Naive thymus-derived CD8-positive, alpha-beta T cell (primary cell): ENCODE data around the gene TFDP2. TPM values are rescaled to one million over a fixed set of nuclear protein-coding genes. Genes with fewer than 3 reads are reported as not detected.
"Not testable (repeated sequence)": the region's sequence is repeated elsewhere in the genome, so short reads cannot be mapped to it uniquely, and the experiment has no call there.

Experiments
- ATAC-seq, 2 donors: fragments of 150-1000 bp; cut with Tn5 transposase in 1 of 2; sonication (Bioruptor Pico), chemical (Tn5 transposase) in 1 of 2; 1 replicate in 1 of 2; 2 replicates in 1 of 2; pipeline ENCODE4 v1.10.0; 2021; ENCODE audit warnings: mild to moderate bottlenecking in 2 of 2, moderate library complexity in 2 of 2
- POLR2A ChIA-PET: fragments of 350-600 bp; sonication (Branson Sonifier 250); formaldehyde crosslinking; loops from one replicate; lab custom pipeline; 2021; ENCODE audit warnings: antibody characterized with exemption; lab: Charles Lee
- DNase-seq, 10 donors: peaks; one replicate each; pipeline versions ENCODE4 v3.0.0 to v3.0.0-alpha.2; 2020 to 2022
- H3K27ac Mint-ChIP-seq, 10 donors: one replicate each; pipeline ENCODE4 v1.8.0; 2020 to 2022; ENCODE audit warnings: mild to moderate bottlenecking in 10 of 10, mixed read lengths in 10 of 10, moderate library complexity in 4 of 10, inconsistent platforms in 1 of 10
- H3K27me3 Mint-ChIP-seq, 5 donors: one replicate each; pipeline ENCODE4 v1.8.0; 2021 to 2022; ENCODE audit warnings: mixed read lengths in 5 of 5
- H3K36me3 Mint-ChIP-seq, 3 donors: one replicate each; pipeline ENCODE4 v1.8.0; 2020 to 2022; ENCODE audit warnings: mixed read lengths in 3 of 3, mild to moderate bottlenecking in 2 of 3, inconsistent platforms in 1 of 3
- H3K4me1 Mint-ChIP-seq, 4 donors: one replicate each; pipeline ENCODE4 v1.8.0; 2021 to 2022; ENCODE audit warnings: mixed read lengths in 4 of 4
- H3K4me3 Mint-ChIP-seq, 10 donors: one replicate each; pipeline ENCODE4 v1.8.0; 2020 to 2022; ENCODE audit warnings: mild to moderate bottlenecking in 10 of 10, mixed read lengths in 10 of 10, moderate library complexity in 6 of 10, inconsistent platforms in 1 of 10
- H3K9me3 Mint-ChIP-seq, 9 donors: one replicate each; pipeline ENCODE4 v1.8.0; 2020 to 2022; ENCODE audit warnings: mixed read lengths in 9 of 9, mild to moderate bottlenecking in 3 of 9, inconsistent platforms in 1 of 9, moderate library complexity in 1 of 9
- polyA plus RNA-seq, 3 donors: library from polyadenylated mRNA; unstranded; fragments of 300-500 nt; fragmentation: Illumina TruSeq; gene quantifications; one replicate each; pipeline ENCODE4 v1.2.3, GENCODE V29; 2021
- total RNA-seq, 8 experiments: library from RNA in 2 of 8; stranded (reverse) in 2 of 8; gene quantifications; one replicate each; pipeline ENCODE4 v1.2.3 and lab custom pipeline; 2021 to 2026

Gene TFDP2
- total and polyA plus RNA-seq, 5 experiments from 2014 or later: 25.6 to 44.3 (median 30.9) TPM

DNA sequence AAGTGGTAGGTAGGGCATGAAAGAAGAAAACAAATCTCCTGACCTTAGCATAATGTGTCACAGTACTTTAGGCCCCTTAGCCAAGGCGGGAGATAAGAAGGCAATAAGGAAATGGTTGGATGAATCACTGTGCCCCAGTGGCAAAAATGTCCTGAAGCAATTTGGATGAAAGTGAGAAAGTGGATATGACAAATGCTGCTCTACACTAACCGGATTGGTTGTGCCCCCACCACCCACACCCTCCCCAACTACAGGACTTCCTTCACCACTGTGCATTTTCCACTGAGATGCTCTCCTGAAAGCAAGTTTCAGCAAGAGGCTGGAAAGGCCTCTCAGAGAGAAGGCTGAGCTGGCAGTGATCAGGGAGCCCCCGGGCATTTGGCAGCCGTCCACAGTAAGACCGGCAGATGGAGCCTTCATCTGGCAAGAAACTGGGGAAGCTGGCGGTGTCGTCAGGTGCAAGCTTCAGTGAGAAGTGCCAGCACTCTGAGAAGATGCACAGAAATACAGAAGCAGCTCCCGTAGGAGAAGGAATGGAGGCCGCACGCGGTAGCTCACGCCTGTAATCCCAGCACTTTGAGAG, 209.1 kb downstream of the TFDP2 start:
- no peak for ATAC-seq
- DNase-seq: no peak
- Mint-ChIP-seq H3K27me3 (no peaks in the 10 kb centered on the region), H3K9me3 (no peaks in the 10 kb centered on the region), H3K36me3 (no peaks in the 10 kb centered on the region), H3K4me1 (peaks cover 0 to 8% (median 3%) of the 10 kb centered on the region in 4 donors), H3K4me3 (no peak overlapping the region), H3K27ac (peak overlapping the region in 3 of 10 donors; percentile 38 to 88 (median 71))
- POLR2A ChIA-PET: no interaction called here

GRCh38 chr3:141939759-141940158, 209.6 kb downstream of the TFDP2 start:
- Mint-ChIP-seq H3K4me1 (peaks cover 0 to 8% (median 3%) of the 10 kb centered on the region in 4 donors), H3K9me3 (no peaks in the 10 kb centered on the region), H3K36me3 (no peaks in the 10 kb centered on the region), H3K27ac (peak overlapping the region in 1 of 10 donors; percentile 88), H3K27me3 (no peaks in the 10 kb centered on the region), H3K4me3 (no peak overlapping the region)
- POLR2A ChIA-PET: no interaction called here
- DNase-seq (no peak), ATAC-seq (no peak)

DNA sequence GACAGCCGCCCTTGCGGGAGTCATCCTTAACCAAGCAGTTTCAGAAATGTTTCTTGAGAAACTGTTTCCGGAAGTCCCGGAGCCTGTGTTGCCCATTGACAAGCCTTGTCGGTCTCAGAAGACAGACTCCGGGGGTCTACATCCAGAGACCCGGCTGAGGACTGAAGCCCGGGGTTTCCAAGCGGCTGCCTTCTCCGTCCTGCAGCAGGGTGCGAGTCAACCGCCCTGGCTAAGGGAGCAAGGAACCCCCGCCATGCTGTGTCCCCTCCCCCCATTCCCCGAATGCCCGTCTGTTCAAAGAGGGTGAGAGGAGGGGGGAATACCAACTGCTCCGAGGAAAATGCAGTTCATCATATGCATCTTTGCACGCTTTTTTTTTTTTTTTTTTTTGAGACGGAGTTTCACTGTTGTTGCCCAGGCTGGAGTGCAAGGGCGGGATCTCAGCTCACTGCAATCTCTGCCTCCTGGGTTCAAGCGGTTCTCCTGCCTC, 211.3 kb downstream of the TFDP2 start:
- no peaks in the 10 kb centered on the region for H3K27me3 Mint-ChIP-seq
- POLR2A ChIA-PET: no interaction called here
- H3K9me3 Mint-ChIP-seq: no peaks in the 10 kb centered on the region
- H3K4me3 Mint-ChIP-seq: no peak overlapping the region
- no peaks in the 10 kb centered on the region for H3K36me3 Mint-ChIP-seq
- no peak overlapping the region for H3K27ac Mint-ChIP-seq
- DNase-seq (no peak), ATAC-seq (no peak)
- peaks cover 0 to 8% (median 4%) of the 10 kb centered on the region in 4 donors for H3K4me1 Mint-ChIP-seq

DNA sequence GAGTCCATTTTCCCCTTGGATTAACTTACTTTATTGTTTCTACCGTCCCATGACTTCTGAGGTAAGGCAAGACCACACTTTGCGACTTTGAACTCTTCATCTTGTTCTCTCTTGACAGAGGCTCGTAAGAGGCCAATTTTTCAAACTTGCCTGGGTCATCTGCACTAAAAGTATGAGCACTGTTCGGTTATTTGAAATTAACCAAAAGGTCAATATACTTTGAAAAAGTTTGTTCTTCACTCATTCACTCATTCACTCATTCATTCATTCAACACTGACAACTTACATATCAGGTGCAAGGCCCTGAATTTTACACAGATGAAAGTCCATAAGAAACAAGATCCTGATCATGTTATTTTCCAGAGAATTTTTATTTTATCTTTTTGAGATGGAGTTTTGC, 215.0 kb downstream of the TFDP2 start:
- peak overlapping the region in 3 of 10 donors; percentile 25 to 66 (median 50) for H3K27ac Mint-ChIP-seq

GRCh38 chr3:141933421-141934300, 215.7 kb downstream of the TFDP2 start:
- no peak overlapping the region for H3K4me3 Mint-ChIP-seq
- H3K4me1 Mint-ChIP-seq: peaks cover 0 to 2% (median 0%) of the 10 kb centered on the region in 4 donors
- peak overlapping the region in 2 of 10 donors; percentile 25 to 50 for H3K27ac Mint-ChIP-seq
- H3K27me3 Mint-ChIP-seq: no peaks in the 10 kb centered on the region
- H3K9me3 Mint-ChIP-seq: no peaks in the 10 kb centered on the region
- ATAC-seq (no peak), DNase-seq (no peak)
- POLR2A ChIA-PET: no interaction called here
- H3K36me3 Mint-ChIP-seq: no peaks in the 10 kb centered on the region

More for the DNA sequence above, 215.0 kb downstream of the TFDP2 start:
- H3K4me3 Mint-ChIP-seq: no peak overlapping the region
- H3K4me1 Mint-ChIP-seq: peaks cover 0 to 2% (median 0%) of the 10 kb centered on the region in 4 donors
- H3K36me3 Mint-ChIP-seq: no peaks in the 10 kb centered on the region
- H3K27me3 Mint-ChIP-seq: no peaks in the 10 kb centered on the region
- ATAC-seq: no peak
- DNase-seq: no peak
- POLR2A ChIA-PET: no interaction called here
- H3K9me3 Mint-ChIP-seq: no peaks in the 10 kb centered on the region

- ATAC-seq (no peak), DNase-seq (no peak)
- Mint-ChIP-seq H3K4me1 (peaks cover 0 to 2% (median 0%) of the 10 kb centered on the region in 4 donors), H3K36me3 (peaks cover 0 to 14% (median 8%) of the 10 kb centered on the region in 3 donors), H3K9me3 (no peaks in the 10 kb centered on the region), H3K4me3 (no peak overlapping the region), H3K27me3 (no peaks in the 10 kb centered on the region), H3K27ac (no peak overlapping the region)
- POLR2A ChIA-PET: no interaction called here
Observed at GRCh38 chr3:141930801-141931200, 218.5 kb downstream of the TFDP2 start.

DNA sequence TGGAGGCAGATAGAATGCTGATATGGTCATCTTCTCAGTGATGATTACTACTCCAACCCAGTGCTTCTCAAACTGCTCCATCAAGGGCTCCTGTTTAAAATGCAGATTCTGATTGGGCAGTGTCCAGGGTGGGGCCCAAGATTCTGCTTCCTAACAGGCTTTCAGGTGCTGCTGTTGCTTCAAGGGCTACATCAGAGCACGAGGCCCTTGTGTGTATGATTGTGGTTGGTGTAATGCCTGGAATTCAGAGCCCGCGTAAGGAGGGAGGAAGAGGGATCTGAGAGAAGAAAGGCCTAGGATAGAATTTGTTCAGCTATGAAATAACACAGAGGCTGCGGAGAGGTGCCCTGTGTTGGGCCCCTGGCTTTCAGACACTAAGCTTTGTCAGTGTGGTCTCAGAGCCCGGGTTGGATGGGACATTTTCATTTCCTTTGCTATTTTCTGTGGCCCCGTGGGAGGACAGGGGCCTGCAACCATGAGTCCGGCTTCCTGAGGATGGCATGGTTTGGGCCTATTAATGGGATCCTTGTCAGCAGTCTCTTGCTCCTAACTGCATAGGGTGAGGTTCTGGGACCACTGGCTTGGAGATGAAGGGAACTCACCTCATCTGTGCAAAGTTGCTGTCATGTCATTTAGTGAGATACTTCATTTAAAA, 219.9 kb downstream of the TFDP2 start:
- Mint-ChIP-seq H3K36me3 (peaks cover 0 to 27% (median 16%) of the 10 kb centered on the region in 3 donors), H3K27me3 (no peaks in the 10 kb centered on the region), H3K9me3 (no peaks in the 10 kb centered on the region), H3K27ac (peak overlapping the region in 2 of 10 donors; percentile 41 to 51), H3K4me3 (no peak overlapping the region), H3K4me1 (peaks cover 0 to 2% (median 0%) of the 10 kb centered on the region in 4 donors)
- ATAC-seq (no peak), DNase-seq (no peak)
- POLR2A ChIA-PET: no interaction called here

DNA sequence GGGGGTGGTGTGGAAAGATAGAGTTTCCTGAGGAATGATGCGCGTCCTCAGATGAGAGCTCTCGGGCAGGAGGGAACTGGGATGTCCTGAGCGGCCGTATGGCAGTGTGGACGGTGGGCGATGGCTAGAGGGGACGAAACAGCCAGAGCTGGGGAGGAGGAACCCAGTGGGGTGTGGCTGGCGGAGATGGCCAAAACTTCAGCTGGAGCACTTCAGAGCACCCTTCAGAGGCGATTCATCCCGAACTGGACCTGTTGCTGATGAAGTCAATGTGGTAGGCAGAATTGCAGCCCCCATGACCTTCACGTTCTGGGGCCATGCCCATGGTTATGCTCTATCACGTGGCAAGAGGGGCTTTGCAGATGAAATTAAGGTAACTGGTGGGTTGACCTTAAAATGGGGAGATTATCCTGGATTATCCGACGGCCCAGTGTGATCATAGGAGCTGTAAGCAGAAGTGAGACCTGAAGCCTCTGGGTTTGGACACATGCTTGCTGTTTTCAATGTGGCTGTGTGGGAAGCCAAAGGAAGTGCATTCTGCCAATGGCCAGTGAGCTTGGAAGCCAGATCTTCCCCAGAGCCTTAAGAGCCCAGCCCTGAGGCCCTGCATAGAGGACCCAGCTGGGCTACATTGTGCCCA, 220.6 kb downstream of the TFDP2 start:
- POLR2A ChIA-PET: no interaction called here
- peak overlapping the region in 2 of 10 donors; percentile 51 to 73 for H3K27ac Mint-ChIP-seq
- H3K4me3 Mint-ChIP-seq: peak overlapping the region in 1 of 10 donors; percentile 49
- DNase-seq: no peak
- ATAC-seq: no peak
- no peaks in the 10 kb centered on the region for H3K9me3 Mint-ChIP-seq
- H3K27me3 Mint-ChIP-seq: no peaks in the 10 kb centered on the region
- peaks cover 0 to 32% (median 17%) of the 10 kb centered on the region in 3 donors for H3K36me3 Mint-ChIP-seq
- no peaks in the 10 kb centered on the region for H3K4me1 Mint-ChIP-seq

GRCh38 chr3:141926929-141927328, 222.4 kb downstream of the TFDP2 start:
- ATAC-seq: no peak
- Mint-ChIP-seq H3K27me3 (no peaks in the 10 kb centered on the region), H3K36me3 (peaks cover 0 to 49% (median 23%) of the 10 kb centered on the region in 3 donors), H3K4me1 (no peaks in the 10 kb centered on the region), H3K9me3 (no peaks in the 10 kb centered on the region), H3K27ac (peak overlapping the region in 1 of 10 donors; percentile 29), H3K4me3 (no peak overlapping the region)
- POLR2A ChIA-PET: no interaction called here
- no peak for DNase-seq

DNA sequence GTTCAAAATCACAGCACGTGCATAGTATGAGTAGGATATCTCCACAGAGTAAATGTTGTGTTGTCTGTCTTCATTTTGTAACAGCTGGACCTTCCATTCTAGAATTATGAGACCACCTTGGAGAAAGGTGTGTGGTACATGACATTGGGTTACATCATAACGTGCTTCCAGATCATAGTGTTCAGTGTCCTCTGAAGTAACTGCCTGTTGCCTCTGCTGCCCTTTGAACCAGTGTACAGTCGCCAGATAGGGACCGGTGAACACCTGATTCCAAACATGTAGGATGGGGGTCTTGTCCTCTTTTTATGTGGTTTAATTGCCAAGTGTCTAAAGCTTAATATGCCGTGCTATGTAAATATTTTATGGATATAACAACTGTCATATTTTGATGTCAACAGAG, 223.7 kb downstream of the TFDP2 start:
- Mint-ChIP-seq H3K36me3 (peaks cover 0 to 55% (median 23%) of the 10 kb centered on the region in 3 donors), H3K27ac (peak overlapping the region in 3 of 10 donors; percentile 14 to 76 (median 29))
- POLR2A ChIA-PET, H3K4me1 Mint-ChIP-seq, H3K27me3 Mint-ChIP-seq, H3K4me3 Mint-ChIP-seq, DNase-seq, H3K9me3 Mint-ChIP-seq, ATAC-seq: not testable (repeated sequence)

GRCh38 chr3:141921316-141921715, 228.0 kb downstream of the TFDP2 start:
- DNase-seq: no peak
- no peak for ATAC-seq
- peak overlapping the region in 2 of 10 donors; percentile 1 to 17 for H3K27ac Mint-ChIP-seq
- H3K36me3 Mint-ChIP-seq: peaks cover 0 to 65% (median 19%) of the 10 kb centered on the region in 3 donors
- H3K9me3 Mint-ChIP-seq: no peaks in the 10 kb centered on the region
- H3K4me1 Mint-ChIP-seq: no peaks in the 10 kb centered on the region
- no peaks in the 10 kb centered on the region for H3K27me3 Mint-ChIP-seq
- H3K4me3 Mint-ChIP-seq: no peak overlapping the region
- POLR2A ChIA-PET: no interaction called here

GRCh38 chr3:141920701-141921100, 228.6 kb downstream of the TFDP2 start:
- H3K4me1 Mint-ChIP-seq: no peaks in the 10 kb centered on the region
- POLR2A ChIA-PET: no interaction called here
- no peak for ATAC-seq
- DNase-seq: no peak
- no peaks in the 10 kb centered on the region for H3K9me3 Mint-ChIP-seq
- H3K4me3 Mint-ChIP-seq: no peak overlapping the region
- peaks cover 0 to 65% (median 18%) of the 10 kb centered on the region in 3 donors for H3K36me3 Mint-ChIP-seq
- H3K27me3 Mint-ChIP-seq: no peaks in the 10 kb centered on the region
- H3K27ac Mint-ChIP-seq: no peak overlapping the region
